Type B pancreatic cell (in vitro differentiated cells): ENCODE measurements around the gene PKP2. TPM values are rescaled to one million over a fixed set of nuclear protein-coding genes. Genes with fewer than 3 reads are reported as not detected.
A peak's percentile ranks its signal among the peaks of the same experiment; 100 is the strongest.

Experiments used
- DNase-seq: peaks from one replicate; pipeline ENCODE4 v3.0.0; 2021; ENCODE audit warnings: mixed read lengths; ENCODE audit not compliant: unreplicated experiment; ENCODE audit errors: extremely low spot score
- H3K27ac Mint-ChIP-seq: 2 replicates; pipeline ENCODE4 v1.8.0; 2021; ENCODE audit warnings: mild to moderate bottlenecking, mixed read lengths
- H3K27me3 Mint-ChIP-seq: 2 replicates; pipeline ENCODE4 v1.8.0; 2021; ENCODE audit warnings: mixed read lengths
- H3K36me3 Mint-ChIP-seq: 2 replicates; pipeline ENCODE4 v1.8.0; 2021; ENCODE audit warnings: mixed read lengths
- H3K4me1 Mint-ChIP-seq: one replicate; pipeline ENCODE4 v1.8.0; 2021; ENCODE audit warnings: mixed read lengths; ENCODE audit not compliant: unreplicated experiment
- H3K4me3 Mint-ChIP-seq: 2 replicates; pipeline ENCODE4 v1.8.0; 2021; ENCODE audit warnings: mild to moderate bottlenecking, mixed read lengths
- H3K9me3 Mint-ChIP-seq: 2 replicates; pipeline ENCODE4 v1.8.0; 2021; ENCODE audit warnings: mixed read lengths
- total RNA-seq: library from RNA; stranded (reverse); gene quantifications from 2 replicates; pipeline ENCODE4 v1.2.1, GENCODE V29; 2021; ENCODE audit warnings: low replicate concordance
- TF ChIP-seq, protein P1 (sequence below): fragments of 200-600 bp; sonication (generic); conservative IDR thresholded peaks from 2 replicates; pipeline ENCODE4 v1.5.0; 2021; ENCODE audit warnings: antibody characterized with exemption, mild to moderate bottlenecking

The PKP2 gene
- total RNA-seq, 1 donor from 2014 or later = 29.5 TPM

DNA sequence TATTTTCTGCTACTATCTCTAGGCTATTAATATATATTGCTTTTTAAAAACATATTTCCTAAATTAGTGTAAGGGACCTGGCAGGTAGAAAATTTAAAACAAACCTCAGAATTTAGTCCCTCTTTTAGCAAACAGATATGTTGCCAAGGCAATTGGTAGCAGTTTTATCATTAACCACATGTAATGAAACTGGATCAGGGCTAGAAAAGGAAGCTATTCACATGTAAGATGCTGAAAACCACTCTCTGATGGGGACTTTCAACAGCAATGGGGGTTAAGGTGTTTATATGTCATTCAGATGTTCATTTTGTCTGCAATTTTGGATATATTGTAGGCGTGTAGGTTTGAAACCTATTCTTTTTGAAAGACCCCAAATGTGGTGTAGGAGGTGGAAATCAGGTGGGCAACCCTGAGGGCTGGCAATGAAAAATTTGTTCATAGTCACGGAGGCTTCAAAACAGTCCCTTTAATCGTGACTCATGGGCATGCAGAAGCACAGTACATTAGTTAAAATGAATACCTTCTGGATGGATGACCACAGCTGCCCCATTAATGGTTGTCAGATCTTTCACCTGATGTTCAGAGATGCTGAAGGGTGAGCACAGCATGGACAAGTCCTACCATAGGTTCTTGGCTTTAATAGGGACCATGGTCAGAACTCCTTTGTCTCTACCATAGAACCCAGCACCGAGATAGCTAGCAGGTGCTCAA lies 5.9 kb upstream of the PKP2 start:
- no peak for DNase-seq
- H3K4me3 Mint-ChIP-seq = no peak overlapping the region
- TF ChIP-seq, protein P1, sequence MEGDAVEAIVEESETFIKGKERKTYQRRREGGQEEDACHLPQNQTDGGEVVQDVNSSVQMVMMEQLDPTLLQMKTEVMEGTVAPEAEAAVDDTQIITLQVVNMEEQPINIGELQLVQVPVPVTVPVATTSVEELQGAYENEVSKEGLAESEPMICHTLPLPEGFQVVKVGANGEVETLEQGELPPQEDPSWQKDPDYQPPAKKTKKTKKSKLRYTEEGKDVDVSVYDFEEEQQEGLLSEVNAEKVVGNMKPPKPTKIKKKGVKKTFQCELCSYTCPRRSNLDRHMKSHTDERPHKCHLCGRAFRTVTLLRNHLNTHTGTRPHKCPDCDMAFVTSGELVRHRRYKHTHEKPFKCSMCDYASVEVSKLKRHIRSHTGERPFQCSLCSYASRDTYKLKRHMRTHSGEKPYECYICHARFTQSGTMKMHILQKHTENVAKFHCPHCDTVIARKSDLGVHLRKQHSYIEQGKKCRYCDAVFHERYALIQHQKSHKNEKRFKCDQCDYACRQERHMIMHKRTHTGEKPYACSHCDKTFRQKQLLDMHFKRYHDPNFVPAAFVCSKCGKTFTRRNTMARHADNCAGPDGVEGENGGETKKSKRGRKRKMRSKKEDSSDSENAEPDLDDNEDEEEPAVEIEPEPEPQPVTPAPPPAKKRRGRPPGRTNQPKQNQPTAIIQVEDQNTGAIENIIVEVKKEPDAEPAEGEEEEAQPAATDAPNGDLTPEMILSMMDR = no peak
- no peak overlapping the region for H3K27ac Mint-ChIP-seq
- peaks cover 6% of the 10 kb centered on the region for H3K27me3 Mint-ChIP-seq
- H3K9me3 Mint-ChIP-seq = no peaks in the 10 kb centered on the region
- H3K36me3 Mint-ChIP-seq = peaks cover 4% of the 10 kb centered on the region
- H3K4me1 Mint-ChIP-seq = no peaks in the 10 kb centered on the region

DNA sequence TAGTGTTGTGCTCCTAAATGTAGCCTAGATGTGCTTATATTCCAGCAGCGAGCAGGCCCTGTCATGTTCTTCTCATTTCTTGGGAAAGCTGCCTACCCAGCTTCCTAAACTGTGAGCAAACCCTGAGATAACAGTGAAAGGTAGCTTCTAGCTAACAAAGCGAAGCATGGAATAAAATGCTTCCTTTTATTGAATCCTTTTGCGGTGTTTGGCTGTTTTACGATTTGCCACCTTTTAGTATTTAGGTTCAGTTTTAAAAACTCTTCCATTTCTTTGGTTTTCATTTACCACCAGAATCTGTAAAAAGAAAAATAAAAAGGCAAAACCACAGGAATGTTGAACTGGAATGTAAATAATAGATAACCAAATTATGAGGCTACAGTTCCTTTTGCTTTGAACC lies 5.0 kb upstream of the PKP2 start:
- H3K27ac Mint-ChIP-seq = peak overlapping the region; percentile 57
- no peaks in the 10 kb centered on the region for H3K9me3 Mint-ChIP-seq
- H3K4me1 Mint-ChIP-seq = no peaks in the 10 kb centered on the region
- no peak overlapping the region for H3K4me3 Mint-ChIP-seq
- TF ChIP-seq, protein P1 = no peak
- H3K27me3 Mint-ChIP-seq = peaks cover 10% of the 10 kb centered on the region
- no peak for DNase-seq
- peaks cover 4% of the 10 kb centered on the region for H3K36me3 Mint-ChIP-seq

DNA sequence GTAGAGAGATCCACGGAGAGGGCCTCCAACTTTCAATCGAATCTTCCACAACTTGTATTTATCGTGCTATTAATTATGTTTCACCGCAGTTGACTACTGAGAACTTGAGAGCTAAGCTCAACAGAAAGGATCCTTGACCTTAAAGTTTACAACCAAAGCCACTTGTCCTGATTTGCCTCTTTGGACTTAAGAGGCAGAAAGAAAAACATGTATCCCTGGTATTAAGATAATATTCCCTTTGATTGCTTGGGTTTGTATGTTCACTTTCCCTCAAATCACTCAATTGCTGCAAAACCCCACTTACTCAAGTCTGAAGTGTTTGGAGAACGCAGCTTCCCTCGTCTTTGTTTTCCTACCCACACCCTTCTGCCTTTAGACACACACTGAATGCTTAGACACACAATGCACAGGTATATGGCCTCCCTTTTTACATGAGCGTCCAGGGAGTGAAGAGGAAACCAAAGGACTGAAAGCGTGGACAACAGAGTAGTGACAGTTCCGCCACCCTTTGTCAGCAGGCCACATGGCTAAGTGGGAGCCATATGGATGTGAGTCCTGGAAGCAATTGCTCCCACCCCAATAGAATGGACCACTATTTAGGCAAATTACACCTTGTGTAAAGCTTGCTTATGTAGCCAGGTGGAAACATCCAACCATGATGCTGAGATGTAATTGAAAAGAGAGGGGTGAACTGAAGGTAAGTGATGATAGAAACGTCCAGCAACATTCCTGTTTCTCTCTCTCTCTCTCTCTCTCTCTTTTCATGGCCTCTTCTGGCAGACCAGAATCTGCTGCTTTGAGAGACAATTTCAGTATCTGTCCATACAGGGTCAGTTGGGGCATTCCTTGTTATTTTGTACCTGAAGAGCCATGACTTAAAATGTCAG lies 1.4 kb upstream of the PKP2 start:
- Mint-ChIP-seq H3K9me3 (no peaks in the 10 kb centered on the region), H3K4me3 (peak overlapping the region; percentile 91), H3K36me3 (peaks cover 19% of the 10 kb centered on the region), H3K4me1 (peaks cover 8% of the 10 kb centered on the region), H3K27ac (peak overlapping the region; percentile 97), H3K27me3 (peaks cover 26% of the 10 kb centered on the region)
- DNase-seq = no peak
- TF ChIP-seq, protein P1 = no peak

DNA sequence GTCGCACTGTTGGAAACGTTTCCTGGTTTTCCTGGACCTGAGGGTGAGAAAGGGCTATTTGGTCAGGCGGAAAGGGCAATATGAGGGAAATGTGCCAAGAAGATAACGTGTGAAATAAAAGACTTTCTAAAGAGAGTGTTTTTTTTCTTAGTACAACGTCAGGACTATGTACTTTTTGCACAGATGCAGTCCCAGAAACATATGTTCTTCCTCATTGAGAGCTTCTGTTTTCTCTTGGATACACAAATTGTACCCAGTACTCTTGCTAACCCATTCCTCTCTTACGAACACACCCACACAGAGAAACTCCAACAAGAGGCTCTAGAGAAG lies 669 bp upstream of the PKP2 start:
- Mint-ChIP-seq H3K4me1 (peaks cover 10% of the 10 kb centered on the region), H3K36me3 (peaks cover 19% of the 10 kb centered on the region), H3K27ac (peak overlapping the region; percentile 97), H3K9me3 (no peaks in the 10 kb centered on the region), H3K27me3 (peaks cover 26% of the 10 kb centered on the region), H3K4me3 (peak overlapping the region; percentile 91)
- DNase-seq = no peak
- TF ChIP-seq, protein P1 = no peak

GRCh38 chr12:32895688-32896431 lies 717 bp downstream of the PKP2 start:
- Mint-ChIP-seq H3K36me3 (peaks cover 22% of the 10 kb centered on the region), H3K4me1 (peaks cover 16% of the 10 kb centered on the region), H3K27me3 (peaks cover 26% of the 10 kb centered on the region), H3K27ac (peak overlapping the region; percentile 92), H3K9me3 (no peaks in the 10 kb centered on the region), H3K4me3 (peak overlapping the region; percentile 94)
- DNase-seq = no peak
- TF ChIP-seq, protein P1 = peak; percentile 59
